ENCODE data around the gene ZNF423.

ZNF423 gene

GRCh38 chr16:49629851-49630250, 226.1 kb downstream of the ZNF423 start:
- Histone ChIP-seq H4K20me1 (ENCODE audit: insufficient read depth, low read length) (no peaks in the 10 kb centered on the region), H3K36me3 (ENCODE audit: insufficient read depth, low read length) (no peaks in the 10 kb centered on the region), H2AFZ (ENCODE audit: low read depth, low read length) (no peak overlapping the region), H3K4me3 (ENCODE audit: low read depth in 1 of 2, low read length in 2 of 2) (no peak overlapping the region), H3K4me1 (ENCODE audit: insufficient read depth, low read length) (peaks cover 49% of the 10 kb centered on the region), H3K27ac (ENCODE audit: low read length) (peak overlapping the region; percentile 95; the same call in 1 of the 2 replicates), H3K4me2 (ENCODE audit: insufficient read depth, low read length) (no peak overlapping the region), H3K9ac (ENCODE audit: low read depth, low read length) (no peak overlapping the region), H3K27me3 (ENCODE audit: insufficient read depth, low read length, poor library complexity) (no peaks in the 10 kb centered on the region), H3K79me2 (ENCODE audit: insufficient read depth, low read length) (no peaks in the 10 kb centered on the region), H3K9me3 (ENCODE audit: insufficient read depth, low read length, severe bottlenecking) (peaks cover 8% of the 10 kb centered on the region)
- ATAC-seq (ENCODE audit: insufficient read depth, low read depth) (no peak), DNase-seq (no peak)
- TF ChIP-seq EZH2 (IDR thresholded peaks at IDR 0.05; ENCODE audit: borderline replicate concordance, low read depth, low read length, severe bottlenecking) (no peak), CTCF (IDR thresholded peaks at IDR 0.05; ENCODE audit: borderline replicate concordance, extremely low read depth, low read length, poor library complexity, severe bottlenecking) (no peak)

- ATAC-seq (ENCODE audit: insufficient read depth, low read depth) = no peak
- no peaks in the 10 kb centered on the region for H4K20me1 ChIP-seq (ENCODE audit: insufficient read depth, low read length)
Observed at GRCh38 chr16:49628148-49628547, 227.8 kb downstream of the ZNF423 start.

GRCh38 chr16:49625311-49626065, 230.4 kb downstream of the ZNF423 start:
- no peak for TF ChIP-seq EZH2 (IDR thresholded peaks at IDR 0.05; ENCODE audit: borderline replicate concordance, low read depth, low read length, severe bottlenecking)
- TF ChIP-seq CTCF (IDR thresholded peaks at IDR 0.05; ENCODE audit: borderline replicate concordance, extremely low read depth, low read length, poor library complexity, severe bottlenecking) = no peak
- ATAC-seq (ENCODE audit: insufficient read depth, low read depth) = no peak
- no peaks in the 10 kb centered on the region for H4K20me1 ChIP-seq (ENCODE audit: insufficient read depth, low read length)

More at GRCh38 chr16:49628148-49628547, 227.8 kb downstream of the ZNF423 start:
- Histone ChIP-seq H3K79me2 (ENCODE audit: insufficient read depth, low read length) (no peaks in the 10 kb centered on the region), H3K4me3 (ENCODE audit: low read depth in 1 of 2, low read length in 2 of 2) (no peak overlapping the region), H3K9me3 (ENCODE audit: insufficient read depth, low read length, severe bottlenecking) (peaks cover 8% of the 10 kb centered on the region), H3K36me3 (ENCODE audit: insufficient read depth, low read length) (no peaks in the 10 kb centered on the region), H3K4me2 (ENCODE audit: insufficient read depth, low read length) (no peak overlapping the region), H3K9ac (ENCODE audit: low read depth, low read length) (no peak overlapping the region), H3K27me3 (ENCODE audit: insufficient read depth, low read length, poor library complexity) (no peaks in the 10 kb centered on the region), H3K27ac (ENCODE audit: low read length) (no peak overlapping the region), H2AFZ (ENCODE audit: low read depth, low read length) (no peak overlapping the region), H3K4me1 (ENCODE audit: insufficient read depth, low read length) (peaks cover 32% of the 10 kb centered on the region)
- DNase-seq = no peak
- TF ChIP-seq CTCF (IDR thresholded peaks at IDR 0.05; ENCODE audit: borderline replicate concordance, extremely low read depth, low read length, poor library complexity, severe bottlenecking) = no peak
- TF ChIP-seq EZH2 (IDR thresholded peaks at IDR 0.05; ENCODE audit: borderline replicate concordance, low read depth, low read length, severe bottlenecking) = no peak

More at GRCh38 chr16:49625311-49626065, 230.4 kb downstream of the ZNF423 start:
- no peaks in the 10 kb centered on the region for H3K27me3 ChIP-seq (ENCODE audit: insufficient read depth, low read length, poor library complexity)
- H3K27ac ChIP-seq (ENCODE audit: low read length) = no peak overlapping the region
- H3K36me3 ChIP-seq (ENCODE audit: insufficient read depth, low read length) = no peaks in the 10 kb centered on the region
- peaks cover 8% of the 10 kb centered on the region for H3K9me3 ChIP-seq (ENCODE audit: insufficient read depth, low read length, severe bottlenecking)
- no peak overlapping the region for H3K4me3 ChIP-seq (ENCODE audit: low read depth in 1 of 2, low read length in 2 of 2)
- H3K9ac ChIP-seq (ENCODE audit: low read depth, low read length) = no peak overlapping the region
- no peak for DNase-seq
- H3K79me2 ChIP-seq (ENCODE audit: insufficient read depth, low read length) = no peaks in the 10 kb centered on the region
- H3K4me2 ChIP-seq (ENCODE audit: insufficient read depth, low read length) = no peak overlapping the region
- H2AFZ ChIP-seq (ENCODE audit: low read depth, low read length) = no peak overlapping the region
- H3K4me1 ChIP-seq (ENCODE audit: insufficient read depth, low read length) = peaks cover 6% of the 10 kb centered on the region
